ENCODE results near the gene ZBTB43.

Gene ZBTB43

GRCh38 chr9:126886034-126886822 is 81.4 kb downstream of the ZBTB43 start:
- no peak for DNase-seq (ENCODE audit: low spot score)

- no peak for DNase-seq (ENCODE audit: low spot score)
These were observed 82.1 kb downstream of the ZBTB43 start for GRCh38 chr9:126886897-126887296.
